ENCODE measurements around the gene PKHD1. TPM values are rescaled to one million over a fixed set of nuclear protein-coding genes. Genes with fewer than 3 reads are reported as not detected.
A peak's percentile ranks its signal among the peaks of the same experiment; 100 is the strongest.

PKHD1 gene
- total RNA-seq, 1 donor from 2014 or later = 0.04 TPM

DNA sequence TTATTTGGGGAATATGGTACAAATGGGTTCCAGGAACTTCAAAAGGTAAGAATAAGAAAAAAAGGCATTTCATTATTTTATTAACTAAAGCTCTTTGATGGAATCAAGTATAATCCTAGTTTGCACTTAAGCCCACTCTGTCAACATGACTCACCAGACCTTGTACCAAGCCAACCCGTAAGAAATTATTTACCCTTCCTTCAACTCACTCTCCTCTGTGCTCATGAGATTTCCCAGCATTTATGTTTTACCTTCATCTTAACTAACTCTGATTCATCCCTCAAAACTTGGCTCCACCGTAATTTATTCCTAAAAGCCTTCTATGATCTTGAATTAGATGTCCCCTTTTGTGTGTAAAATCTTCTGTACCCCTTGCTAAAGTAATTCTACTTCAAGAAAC lies 308.7 kb downstream of the PKHD1 start:
- ATAC-seq = no peak

DNA sequence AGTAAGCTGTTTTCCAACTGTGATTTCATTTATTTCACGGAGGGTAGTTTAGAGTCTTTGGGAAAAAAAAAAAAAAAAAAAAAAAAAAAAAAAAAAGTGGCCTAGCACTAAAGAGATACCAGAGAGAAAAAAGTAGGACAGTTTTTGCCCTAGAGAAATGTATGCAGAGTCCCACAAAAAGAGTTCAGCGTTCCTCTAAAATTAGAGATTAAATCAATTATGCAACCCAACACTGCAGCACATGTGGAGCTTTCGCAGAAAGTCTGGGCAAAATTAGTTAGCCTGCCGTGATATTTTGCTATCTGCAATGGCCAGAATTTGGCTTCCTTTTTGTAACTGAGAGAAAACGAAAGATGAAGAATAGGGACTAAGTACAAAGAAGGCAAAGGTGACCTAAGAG lies 309.8 kb downstream of the PKHD1 start:
- no peak for ATAC-seq

DNA sequence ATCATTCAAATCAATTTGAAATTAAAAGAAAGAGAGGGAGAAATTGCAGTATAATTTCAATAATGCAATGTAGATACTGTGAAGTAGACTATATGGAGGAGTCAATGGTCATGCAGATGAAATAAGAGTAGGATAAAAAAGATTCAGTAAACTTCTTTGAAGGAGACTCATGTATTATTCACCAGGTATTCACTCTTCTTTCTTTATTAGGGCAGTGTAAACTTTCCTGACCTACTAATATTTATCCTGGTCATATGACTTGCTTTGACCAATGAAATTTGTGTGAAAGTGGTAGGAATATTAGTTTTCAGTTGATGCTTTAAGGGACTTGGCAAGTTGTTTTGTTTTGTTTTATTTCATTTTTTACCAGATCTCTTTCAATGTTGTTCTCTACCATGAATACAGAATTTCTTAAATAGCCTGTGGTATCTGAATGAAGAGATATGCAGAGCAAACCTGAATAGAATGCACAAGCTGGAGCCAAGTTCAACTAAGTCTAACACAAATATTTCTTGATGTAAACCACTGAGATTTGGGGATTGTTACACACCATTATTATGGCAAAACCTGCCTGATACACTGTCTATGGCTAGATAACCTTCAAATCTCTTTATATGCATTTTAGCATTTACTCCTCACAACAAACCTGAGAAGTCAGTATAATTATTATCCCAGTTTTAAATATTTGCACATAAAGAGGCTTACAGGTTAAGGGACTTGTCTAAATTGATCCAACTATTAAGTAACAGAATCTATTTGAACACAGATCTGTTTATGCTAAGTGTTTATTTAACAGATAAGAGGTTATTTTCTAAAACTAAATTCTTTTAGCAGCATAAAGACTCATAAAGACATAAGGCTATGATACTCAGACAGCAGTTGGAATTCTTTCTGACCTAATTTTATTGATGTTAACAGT lies 311.2 kb downstream of the PKHD1 start:
- no peak for ATAC-seq

DNA sequence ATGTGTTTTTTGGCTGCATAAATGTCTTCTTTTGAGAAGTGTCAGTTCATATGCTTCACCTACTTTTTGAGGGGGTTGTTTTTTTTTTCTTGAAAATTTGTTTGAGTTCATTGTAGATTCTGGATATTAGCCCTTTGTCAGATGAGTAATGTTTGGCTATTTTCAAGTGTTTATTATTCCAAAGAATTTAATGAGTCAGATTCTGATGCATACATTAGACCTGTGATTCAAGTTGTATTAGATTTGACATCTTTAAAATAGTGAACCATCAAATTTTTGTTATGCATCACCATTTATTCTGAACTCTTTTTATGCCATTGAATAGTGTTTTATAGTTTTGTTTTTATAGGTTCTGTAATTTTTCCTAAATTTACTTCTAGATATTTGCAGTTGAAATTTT lies 319.3 kb downstream of the PKHD1 start:
- no peak for ATAC-seq

DNA sequence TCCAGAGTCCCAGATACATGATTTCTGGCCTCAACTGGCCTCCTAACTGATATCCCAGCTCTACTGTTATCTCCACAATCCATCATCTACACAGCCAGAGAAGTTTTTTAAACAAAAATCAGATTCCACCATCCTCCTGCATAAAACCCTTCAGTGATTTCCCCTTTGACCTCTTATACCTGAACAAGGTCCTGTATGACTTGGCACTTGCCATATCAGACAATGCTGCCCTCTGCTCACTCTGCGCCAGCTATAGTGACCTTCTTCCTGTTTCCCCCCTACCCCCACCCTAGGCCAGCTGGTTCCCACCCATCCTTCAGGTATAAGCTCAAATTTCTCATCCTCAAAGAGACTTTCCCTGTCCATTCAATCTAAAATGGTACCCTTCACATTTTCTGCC lies 322.2 kb downstream of the PKHD1 start:
- ATAC-seq = no peak

DNA sequence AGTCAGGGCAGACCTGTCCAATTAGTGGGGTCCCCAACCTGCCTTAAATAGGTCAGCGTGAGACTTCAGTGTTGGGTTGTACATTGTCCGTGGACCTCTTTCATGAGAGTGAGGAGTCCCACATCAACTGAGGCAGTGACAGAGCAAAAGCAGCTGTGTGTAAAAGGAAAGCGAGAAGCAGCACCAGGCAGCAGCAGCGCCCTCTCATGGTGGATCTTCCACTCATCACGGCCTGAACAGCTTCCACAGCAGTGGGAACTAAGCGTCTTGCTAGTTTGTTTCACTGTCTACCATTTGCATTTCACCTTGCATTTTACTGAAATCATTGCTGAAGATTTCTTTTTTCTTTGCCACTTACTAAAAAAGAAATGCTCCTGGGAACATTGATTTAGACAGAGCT lies 333.8 kb downstream of the PKHD1 start:
- ATAC-seq = no peak

DNA sequence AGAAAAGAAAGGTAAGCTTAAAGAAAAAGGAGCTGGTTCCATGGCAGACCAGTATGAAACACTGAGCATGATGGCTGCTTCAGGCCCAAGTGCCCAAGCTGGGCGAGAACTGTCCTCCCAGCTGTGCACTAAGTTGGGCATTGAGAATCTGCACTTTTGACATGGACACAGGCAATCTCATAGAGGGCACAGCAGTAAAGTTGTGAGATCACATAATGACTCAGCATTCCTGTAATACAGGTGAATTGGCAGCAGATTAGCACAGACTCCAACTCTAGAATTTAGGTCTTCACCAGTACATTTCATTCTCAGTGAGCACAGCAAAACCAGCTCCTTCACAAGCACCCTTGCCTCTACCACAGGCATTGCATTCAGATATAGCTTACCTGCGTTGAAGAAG lies 343.4 kb downstream of the PKHD1 start:
- ATAC-seq = peak; percentile 61

DNA sequence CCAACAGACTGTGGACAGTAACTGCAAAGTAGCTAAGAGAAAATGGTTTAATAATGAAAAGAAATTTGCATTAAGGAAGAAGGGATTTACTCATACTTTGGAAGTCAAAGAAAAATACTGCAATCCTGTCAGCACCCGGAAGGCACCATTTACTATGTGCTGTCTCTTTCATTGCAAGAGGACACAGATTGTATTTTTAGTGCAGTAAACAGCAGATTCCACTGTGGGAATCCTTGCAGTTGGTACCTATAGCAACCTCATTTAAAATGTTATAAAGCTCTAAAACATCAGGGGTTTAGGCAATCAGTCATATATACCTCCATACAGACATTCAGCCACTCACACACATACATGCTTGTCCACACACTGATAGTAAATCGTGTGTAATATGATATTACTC lies 346.8 kb downstream of the PKHD1 start:
- no peak for ATAC-seq

DNA sequence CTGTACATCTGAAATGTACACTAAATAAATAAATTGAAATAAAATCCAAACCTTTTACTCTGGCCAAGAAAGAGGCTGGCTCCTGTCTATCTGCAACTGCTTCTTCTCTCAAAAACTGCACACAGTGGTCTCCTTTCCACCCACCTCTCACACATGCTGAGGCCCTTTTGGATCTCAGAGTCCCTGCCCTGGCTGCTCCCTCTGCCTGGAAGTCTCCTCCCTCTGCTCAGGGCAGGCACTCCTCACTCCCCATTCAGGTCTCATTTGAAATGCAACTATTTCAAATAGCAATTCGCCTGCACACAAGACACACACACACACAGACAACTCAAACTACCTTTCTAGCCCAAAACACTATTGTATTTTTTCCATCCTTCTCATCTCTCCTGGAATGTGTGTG lies 348.8 kb downstream of the PKHD1 start:
- no peak for ATAC-seq

DNA sequence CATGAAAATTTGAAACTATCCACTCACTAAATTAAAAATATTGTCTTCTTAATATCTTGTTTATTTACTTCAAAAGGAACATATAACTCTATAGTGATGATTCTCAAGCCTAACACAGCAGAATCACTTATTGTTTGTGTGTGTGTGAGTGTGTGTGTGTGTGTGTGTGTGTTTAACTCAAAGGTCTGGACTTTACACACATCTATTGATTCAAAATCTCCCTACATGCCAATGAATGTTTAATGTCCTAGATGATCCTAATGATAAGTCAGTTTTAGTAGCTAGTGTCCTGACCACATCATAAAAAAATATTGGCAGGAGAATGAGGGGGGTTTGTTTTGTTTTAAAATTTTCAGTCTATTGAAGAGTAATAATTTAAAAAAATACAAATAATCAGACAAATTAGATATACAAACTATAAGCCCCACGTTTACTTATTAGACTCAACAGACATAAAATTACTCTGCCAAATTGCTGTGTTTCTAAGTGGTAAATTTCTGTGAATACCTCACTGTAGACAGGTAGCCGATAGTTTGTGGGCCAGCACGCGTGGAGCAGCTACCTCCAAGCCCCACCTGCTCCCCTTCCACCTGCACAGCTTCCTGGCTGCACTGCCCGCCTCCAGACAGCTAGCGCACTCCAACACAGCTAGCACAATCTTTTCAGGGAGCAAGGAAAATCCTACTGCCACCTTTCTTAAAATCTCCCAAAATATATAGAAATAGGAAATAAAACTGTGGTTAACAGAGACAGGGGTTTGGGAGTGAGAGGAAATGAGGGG lies 349.6 kb downstream of the PKHD1 start:
- no peak for ATAC-seq

DNA sequence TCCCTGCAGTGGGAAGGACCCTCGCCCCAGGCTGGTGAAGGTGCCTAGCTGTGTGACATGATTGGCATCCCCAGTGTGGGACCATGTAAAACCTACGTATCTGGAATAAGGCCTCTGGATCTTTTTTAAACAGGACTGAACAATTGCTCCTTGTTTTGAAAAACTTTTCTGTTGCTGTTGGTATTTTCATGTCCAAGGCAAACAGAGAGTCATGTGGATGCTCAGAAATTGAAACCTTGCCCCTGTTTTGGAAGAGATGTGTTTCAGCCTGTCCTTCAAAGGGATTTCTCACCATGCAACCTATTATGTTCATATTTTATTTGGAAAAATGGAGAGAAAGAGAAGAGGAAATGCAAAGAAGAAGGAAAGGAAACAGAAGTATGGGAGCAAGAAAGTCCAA lies 362.3 kb downstream of the PKHD1 start:
- ATAC-seq = no peak

DNA sequence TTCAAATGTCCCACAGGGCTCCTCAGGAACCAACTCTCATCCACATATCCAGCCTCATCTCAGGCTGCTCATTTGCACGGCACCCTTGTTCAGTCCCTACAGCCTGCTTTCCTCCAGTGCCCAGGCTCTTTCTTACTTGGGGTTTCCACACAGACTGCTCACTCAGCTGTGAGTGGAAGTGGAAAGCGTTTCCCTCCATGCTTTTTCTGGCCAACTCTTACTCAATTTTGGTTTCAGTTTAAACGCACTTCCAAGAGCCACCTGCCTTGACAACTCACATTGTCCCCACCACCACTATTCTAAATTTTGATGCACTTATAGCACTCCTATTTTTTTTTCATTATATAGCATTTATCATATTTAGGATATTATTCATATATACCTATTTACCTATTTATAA lies 367.1 kb downstream of the PKHD1 start:
- ATAC-seq = no peak

DNA sequence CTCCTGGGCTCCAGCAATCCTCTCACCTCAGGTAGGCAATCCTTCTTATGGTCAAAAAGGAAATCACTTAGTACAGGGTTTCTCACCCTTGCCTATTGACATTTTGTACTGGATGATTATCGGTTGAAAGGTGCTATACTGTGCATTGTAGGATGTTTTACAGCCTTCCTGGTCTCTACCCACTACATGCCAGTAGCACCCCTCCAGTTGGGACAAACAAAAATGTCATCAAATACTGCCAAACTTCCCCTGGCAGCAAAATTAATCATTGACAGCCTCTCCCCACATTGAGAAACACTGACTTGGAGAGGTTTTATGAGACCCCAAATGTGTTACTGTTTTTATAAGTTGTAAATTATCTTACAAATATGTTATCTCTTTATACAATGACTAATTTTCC lies 368.1 kb downstream of the PKHD1 start:
- ATAC-seq = no peak

DNA sequence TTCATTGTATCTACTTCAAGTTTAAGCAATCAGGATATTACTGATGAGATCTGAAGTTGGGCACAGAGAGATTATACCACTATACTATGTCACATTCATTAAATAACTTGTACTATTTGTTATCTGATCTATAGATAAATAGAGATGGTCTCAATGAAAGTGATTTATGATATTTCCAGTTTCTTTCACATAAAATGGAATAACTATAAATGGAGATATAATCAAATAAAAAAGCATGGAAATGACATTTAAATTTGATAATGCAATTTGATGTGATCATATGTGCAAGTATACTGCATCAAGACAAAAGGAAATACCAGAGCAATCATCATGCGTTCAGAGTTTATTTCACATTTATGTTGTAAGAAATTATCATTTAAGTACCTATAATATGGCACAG lies 368.9 kb downstream of the PKHD1 start:
- ATAC-seq = no peak

DNA sequence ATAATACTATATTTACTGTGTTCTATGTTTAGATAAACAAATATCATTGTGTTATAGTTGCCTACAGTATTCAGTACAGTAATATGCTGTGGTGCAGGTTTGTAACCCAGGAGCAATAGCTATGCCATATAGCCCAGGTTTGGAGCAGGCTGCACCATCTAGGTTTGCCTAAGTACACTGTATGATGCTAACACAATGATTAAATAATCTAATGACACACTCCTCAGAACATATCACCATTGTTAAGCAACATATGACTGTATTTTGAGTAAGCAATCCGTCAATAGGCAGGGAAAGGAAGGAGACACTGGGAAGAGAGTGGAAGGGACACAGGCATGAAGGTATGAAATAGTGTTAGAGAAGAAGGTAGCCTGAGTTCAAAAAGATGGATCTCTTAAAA lies 369.9 kb downstream of the PKHD1 start:
- ATAC-seq = peak; percentile 61

DNA sequence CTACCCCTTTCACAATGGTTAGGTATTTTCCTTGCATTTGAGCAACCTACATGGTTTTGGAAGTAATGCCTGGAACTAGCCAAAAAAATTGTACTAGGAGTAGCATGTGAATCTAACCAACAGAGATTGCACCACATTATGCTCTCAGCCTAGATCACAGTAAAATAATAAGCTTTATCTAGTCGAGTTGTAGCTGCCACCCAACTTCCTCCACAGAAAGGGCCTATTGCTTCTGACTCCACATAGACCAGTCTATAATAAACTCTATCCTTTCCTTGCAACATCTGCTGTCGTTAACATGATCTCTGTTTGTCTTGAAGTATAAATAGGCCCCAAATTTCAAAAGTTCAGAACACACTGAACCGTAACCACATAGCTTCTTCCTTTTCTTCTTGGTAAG lies 375.5 kb downstream of the PKHD1 start:
- no peak for ATAC-seq

DNA sequence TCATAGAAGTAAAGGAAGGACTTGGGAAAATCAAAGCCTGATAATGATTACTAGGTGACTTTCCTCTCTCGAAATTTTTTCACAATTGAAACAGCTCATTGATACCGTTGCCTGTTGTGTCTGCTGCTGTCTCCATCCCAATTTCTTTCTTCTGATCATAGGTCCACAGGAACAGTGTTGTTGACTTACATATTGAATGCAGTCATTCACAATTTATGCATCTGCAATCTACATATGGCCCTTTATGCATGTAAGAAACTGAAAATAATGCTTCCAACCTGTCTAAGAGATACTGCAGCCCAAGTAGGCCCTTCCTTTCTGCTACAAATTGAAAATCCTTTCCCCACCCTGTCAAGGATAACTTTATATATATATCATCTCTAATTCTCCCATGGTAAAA lies 381.3 kb downstream of the PKHD1 start:
- no peak for ATAC-seq

DNA sequence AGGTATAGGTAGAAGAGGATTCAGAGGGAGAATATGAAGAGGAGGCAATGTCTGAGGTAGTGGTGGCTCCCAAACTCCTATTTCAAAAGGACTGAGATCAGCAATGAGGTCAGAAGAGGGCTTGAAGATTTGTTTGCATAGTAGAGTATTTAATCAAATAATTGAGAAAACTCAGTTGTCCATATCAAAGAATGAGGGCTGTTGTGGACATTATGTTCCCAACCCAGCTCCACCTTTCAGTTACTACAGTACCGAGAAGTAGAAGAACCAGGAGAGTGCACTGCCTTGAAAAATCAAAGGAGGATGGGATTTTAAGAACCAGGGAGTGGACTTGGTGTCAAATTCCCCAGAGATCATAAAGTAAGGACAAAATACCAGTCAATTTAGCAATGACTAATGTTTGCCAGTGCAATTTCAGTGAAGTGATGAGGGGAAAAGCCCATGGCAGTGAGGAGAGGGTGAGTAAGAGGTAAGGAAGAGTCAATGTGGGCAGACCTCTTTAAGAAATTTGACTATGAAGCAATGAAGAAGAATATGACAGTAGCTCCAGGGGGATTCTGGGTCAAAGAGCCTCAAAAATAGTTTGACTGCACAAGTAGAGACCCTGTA lies 382.4 kb downstream of the PKHD1 start:
- no peak for ATAC-seq

DNA sequence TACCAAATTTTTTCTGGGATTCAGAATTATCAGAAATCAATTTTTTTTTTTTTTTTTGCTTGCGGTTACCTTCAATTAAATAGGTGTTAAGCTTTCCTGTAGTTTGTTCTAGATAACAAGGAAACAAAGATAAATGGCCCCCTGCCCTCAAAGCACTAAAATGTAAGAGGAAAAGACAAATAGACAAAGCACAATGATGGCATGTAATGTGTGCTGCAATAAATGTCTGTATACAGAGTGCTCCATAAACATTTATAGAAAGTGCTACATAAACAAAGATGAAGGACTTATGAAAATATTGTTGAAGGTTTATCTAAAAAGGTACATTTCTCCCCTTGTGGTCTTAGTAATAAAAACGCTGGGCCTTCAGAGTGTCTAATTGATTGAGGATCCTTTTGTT lies 384.6 kb downstream of the PKHD1 start:
- no peak for ATAC-seq

DNA sequence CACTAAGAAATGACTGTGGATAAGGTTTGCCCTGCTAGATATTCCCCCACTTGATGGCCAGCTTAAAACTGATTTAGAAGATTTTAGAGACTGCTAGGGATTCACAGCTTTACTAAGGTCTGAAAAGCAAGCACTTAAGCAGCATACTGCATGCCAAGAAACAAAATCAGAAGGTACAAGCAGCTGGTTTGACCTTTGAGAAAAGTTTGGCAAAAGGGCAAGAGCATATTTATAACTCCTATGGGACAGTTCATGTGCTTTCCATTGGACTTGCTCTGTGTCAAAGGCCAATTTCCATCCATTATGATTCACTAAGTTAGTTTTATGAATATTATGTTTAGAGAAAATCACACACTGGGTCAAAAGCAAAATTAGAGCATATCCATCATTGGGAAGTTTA lies 402.8 kb downstream of the PKHD1 start:
- ATAC-seq = no peak

DNA sequence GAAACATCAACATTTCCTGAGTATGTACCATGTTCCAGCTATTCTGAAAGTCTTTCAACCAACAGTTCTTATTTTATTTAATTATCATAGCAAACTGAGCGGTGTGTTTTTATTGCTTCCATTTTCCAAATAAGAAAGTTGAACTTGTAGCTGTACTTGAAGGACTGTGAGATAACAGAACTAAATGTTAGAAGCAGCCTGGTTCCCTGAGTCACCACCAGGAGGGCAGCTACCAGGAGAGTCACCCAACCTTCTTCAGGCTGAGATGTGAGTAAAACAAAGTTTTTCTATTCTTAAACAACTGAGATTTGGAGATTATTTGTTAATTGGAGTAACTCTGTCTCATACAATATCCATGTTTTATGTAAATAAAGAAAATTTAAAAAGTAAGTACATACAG lies 403.4 kb downstream of the PKHD1 start:
- ATAC-seq = no peak

DNA sequence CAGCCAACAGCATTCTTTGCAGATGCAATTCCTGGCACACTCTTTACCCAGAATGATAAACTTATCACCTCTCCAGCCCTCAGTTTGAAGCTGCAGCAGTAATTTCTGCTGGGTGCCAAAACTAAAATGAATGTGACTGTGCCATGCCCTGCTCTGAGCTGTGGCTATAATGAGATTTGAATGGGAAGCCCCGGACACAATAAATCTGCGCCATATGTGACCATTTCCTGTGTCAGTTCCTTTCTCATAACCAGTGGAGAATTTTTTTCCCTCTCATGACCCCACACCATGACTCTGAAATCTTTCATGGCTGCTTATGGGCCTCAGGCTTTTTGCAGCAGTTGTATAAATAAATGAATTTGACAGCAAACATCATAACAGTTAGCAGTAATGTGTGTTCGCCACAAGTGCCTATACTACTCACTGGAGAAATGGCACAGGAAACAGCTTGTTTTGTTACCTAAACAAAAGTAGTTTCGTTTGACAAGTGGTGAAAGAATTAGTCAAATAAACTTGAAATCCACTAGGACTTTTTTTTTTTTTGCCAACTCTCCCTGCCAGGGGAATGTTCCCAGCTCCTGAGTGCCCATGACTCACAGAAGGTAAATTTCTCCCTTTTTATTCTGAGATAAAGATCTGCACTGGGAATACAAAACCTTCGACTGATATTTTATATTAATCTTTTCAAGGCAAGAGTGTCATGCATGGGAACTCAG lies 408.4 kb downstream of the PKHD1 start:
- no peak for ATAC-seq

DNA sequence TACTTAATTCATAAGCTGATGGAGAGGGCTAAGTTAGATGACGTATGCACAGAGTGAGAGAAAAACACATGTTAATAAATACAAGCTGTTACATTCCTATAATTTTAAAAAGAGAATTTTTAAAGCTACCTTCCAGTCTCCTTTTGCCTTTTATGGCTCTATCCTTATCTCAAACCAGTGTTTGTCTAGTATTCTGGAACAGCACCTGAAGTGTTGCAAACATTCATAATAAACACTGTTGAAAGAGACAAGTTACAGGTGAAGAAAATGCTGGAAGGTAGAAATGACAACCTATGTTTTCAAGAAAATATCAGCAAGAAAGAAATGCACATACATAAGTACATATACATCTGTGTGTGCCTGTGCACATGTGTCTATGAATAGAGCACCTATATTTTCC lies 409.1 kb downstream of the PKHD1 start:
- ATAC-seq = no peak
